Occipital lobe (tissue), 2 donors: Measurements from ENCODE around the gene DAD1. TPM values are rescaled to one million over a fixed set of nuclear protein-coding genes. Genes with fewer than 3 reads are reported as not detected.

Experiments
- DNase-seq: peaks from one replicate; lab custom pipeline; 2025; lab: John Stamatoyannopoulos, UW
- total RNA-seq: library from RNA; depleted of rRNA; stranded (reverse); fragments of >200 nt; gene quantifications from one replicate; pipeline ENCODE4 v1.2.3, GENCODE V29; 2014

The DAD1 gene
- total RNA-seq, 1 donor from 2014 or later: 72.5 TPM

DNA sequence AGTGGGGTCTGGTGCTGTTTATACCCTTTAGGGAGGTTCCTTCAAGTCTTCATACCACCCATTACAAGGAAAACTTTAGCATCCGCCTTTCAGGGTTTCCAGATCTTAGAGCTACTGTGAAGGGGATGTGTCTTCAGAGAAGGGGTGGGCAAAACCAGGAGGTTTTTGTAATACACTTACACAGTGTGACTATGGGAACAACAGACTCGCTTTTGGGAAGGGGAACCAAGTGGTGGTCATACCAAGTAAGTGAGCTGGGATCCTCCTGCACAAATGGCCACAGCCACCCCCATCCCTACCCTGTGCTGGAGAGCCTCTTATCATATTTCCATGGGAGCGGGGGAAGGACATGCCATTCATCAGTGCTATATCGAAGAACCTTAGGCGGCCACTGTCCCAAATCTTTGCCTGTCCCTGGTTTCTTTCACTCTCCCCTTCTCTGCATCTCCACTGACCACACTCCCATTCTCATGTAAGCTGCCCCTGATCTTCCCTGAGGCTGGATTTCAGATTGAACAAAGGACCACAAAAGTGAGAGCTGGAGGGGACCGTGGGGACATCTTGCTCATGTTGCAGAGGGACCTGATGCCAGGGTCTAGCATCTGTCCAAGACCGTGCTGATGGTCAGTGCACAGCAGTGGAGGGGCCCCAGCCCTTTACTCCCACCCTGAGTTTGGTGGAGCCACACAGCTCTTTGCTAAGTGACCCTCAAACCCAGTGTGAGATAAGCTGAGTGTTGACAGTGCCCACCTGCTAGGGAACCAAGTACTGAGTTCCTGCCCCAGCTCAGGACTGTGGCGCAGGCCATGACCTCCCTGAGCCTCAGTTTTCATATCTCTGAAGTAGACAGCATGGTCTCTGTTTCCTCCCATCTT, 51.4 kb downstream of the DAD1 start:
- no peak for DNase-seq

DNA sequence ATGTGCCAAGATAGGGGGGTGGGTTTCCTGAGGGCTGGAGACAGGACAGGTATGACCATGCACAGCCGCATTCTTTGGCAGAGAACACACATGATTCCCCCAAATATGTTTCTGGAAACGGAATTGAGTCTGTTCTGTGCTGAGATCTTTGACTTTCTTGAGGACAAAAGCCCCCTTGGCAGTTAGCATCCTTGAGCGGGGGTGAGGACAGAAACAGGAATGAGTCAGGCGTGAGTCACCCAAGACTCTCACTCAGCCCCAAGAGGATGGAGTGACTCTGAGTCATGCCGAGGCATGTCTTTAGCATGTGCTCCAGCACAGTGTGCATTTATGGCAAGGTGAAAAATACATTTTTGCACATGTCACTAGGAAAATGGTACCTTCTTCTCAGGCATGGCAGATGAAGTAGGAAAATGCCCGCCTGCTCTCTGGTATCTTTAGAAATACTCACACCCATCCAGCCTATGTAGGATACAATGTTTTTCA, 52.1 kb downstream of the DAD1 start:
- peak; percentile 60 for DNase-seq

DNA sequence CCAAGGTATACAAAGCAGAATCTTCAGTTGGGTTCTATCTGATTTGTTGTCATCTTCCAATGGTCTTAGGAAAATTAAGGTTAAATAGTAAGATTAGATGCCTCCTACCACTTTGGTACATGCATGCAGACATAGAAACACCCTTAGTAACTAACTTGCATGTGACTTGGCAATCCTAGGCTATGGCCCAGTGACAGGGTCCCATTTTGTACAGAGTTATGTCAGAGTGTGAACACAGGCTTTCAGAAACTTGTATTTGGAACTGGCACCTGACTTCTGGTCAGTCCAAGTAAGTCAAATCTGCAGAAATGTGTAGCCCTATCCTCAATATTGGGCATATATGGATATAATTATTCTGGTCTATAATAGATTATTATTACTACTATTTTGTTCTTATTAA, 53.1 kb downstream of the DAD1 start:
- no peak for DNase-seq

DNA sequence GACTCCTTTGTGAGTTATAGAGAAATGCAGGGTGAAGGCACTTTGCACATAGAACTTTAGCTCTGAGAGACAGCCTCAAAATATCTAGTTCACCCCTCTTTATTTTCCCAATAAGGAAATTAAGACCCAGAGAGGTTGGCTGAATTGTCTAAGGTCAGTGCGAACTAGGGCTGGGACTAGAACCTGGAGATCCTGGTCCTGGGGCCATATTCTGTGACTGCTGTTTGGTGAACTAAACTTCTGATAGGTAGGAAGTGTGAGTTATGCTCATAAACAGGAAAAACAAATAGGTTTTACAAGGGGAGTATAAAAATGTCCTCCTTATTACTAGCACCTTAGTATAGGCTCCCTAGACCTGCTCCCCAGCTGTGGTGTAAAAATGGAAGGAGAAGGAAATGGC, 53.9 kb downstream of the DAD1 start:
- DNase-seq: no peak

DNA sequence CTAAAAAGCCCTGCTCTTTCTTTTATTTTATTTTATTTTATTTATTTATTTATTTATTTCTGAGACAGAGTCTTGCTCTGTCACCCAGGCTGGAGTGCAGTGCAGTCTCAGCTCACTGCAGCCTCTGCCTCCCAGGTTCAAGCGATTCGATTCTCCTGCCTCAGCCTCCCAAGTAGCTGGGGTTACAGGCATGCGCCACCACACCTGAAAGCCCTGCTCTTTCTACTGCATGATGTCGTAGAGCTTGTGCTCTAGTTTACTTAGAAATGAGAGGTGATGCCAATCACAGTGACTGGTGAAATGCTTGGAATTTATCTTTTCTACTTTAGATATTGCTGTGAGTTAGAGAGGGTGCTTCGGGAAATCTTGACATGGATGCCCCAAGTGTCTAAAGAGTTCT, 54.5 kb downstream of the DAD1 start:
- DNase-seq: no peak

DNA sequence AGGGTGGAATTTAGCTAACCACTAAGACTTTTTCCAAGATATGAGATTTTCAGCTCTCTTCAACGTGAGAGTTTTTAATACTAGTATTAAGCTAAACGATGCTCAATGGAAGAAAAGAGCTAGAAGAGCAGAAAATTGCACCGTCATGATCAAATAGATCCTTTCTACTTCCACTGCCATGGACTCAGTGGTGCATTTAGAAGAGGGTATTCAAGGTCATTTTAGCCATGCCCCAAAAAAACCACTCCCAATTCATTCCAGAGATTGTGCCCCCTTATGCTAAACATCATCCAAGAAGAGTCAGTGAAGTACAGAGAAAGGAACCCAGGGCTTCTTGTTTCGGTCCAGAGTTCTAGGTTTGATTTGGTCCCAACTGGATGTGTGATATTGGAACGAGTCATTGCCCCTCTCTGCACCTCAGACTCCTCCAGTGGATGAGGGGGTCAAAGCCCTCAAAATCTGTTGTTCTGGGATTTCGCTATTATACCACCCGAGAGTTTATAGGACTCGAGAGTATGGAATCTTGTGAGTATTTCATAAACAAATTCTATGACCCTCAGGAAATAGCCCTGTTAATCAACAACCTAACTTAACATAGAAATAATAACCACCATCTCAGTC, 55.2 kb downstream of the DAD1 start:
- DNase-seq: no peak

DNA sequence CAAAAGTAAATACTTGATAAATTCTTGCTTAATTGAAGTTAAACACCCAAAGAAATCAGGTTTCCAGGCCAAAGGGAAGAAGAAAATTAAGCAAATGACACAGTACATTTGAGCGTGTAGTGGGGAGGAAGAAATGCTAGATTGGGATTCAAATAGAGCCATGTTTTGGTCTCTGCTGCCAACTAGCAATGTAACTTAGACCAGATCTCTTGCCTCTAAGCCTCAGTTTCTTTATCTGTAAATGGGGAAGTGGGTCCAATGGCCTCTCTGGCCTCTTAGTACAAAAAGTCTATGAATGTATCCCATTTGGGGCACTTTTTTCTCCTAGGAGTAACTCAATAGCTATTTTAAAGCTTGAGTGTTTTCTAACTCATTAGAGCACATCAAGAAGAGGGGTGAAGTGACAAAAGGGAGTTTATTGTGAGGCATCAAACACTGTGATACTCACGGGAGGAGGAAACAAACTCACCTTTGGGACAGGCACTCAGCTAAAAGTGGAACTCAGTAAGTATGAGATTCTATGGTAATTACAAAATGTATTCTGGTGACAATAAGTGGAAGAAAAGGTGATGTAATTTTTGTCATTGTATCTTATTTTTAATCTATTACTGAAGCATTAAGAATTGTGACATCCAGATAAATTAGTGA, 55.8 kb downstream of the DAD1 start:
- DNase-seq: no peak

DNA sequence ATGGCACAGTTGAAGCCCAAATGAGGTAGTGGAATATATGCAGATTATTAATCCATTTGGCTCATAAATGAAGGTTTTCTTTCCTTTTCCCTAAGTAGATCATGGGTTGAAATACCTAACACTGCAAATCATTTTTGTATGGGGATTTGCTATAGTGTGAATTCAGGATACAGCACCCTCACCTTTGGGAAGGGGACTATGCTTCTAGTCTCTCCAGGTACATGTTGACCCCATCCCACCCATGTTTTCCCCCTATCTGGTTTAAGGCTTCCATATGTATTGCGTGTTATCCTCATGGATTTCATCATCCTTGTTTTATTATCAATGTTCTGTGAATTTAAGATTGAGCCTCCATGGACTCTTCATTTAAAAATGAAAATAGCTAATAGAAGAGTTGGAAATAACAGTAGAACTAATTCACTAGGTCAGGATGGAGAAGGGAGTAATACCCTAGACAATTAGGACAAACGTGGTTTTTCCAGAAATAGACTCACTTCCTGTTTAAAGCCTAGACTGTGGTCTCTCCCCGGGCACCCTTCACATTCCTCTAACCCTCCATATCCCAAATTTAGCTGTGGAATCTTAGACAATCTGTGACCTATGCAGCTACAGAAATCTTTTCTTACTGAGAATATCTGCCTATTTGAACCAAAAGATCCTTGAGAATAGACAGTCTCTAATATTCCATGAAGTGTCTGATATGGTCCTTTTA, 56.5 kb downstream of the DAD1 start:
- no peak for DNase-seq

DNA sequence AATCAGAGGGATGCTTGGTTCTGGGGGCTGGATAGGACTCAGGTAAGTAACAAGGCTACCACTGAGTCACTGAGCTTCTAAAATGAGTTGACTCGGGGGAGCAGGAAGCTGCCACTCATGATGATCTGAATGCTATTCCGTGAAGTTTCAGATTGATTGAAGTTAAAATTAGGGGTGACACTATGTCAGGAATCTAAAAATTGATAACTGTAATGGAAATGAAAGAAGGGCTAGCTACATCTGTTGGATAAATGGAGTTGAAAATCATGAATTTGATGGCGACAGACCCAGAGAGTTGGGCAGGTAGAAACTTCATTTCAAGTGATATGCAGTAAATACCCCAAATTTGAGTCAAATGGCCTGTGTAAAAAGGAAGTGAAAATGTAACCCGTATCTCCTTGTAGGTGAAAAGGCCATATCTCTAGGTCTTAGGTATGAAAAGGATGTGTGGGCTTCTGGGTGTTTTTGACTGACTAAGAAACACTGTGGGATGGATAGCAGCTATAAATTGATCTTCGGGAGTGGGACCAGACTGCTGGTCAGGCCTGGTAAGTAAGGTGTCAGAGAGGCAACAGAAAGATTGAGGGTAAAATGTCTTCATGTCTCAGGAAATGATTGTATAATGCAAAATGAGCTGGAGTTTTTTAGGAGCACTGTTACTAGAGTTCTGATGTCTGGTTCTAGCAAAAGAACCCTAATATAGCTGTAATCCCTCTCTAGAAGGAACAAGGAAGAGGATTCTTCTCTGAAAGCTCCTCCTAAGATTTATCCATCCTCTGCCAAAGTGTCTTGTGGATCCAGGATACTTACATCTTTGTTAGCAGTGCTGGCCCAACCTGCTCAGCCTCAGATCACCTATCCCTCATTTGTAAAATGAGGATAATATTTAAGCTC, 57.3 kb downstream of the DAD1 start:
- no peak for DNase-seq

DNA sequence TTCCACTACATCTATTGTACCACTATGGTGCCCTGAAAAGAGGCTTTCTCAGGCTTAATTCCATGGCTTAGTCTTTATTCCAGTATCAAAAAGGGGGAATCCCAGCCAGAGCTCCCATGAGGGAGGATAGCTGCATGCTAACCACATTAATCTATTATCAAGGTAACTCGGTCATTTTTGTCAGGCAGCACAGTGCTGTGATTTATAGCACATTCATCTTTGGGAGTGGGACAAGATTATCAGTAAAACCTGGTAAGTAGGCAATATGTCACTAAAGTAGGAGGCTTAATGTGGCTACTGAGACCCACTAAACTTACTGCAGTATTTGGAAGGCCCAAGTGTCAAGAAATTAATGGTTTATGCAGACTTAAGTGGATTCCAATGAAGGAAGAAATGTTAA, 58.9 kb downstream of the DAD1 start:
- no peak for DNase-seq

DNA sequence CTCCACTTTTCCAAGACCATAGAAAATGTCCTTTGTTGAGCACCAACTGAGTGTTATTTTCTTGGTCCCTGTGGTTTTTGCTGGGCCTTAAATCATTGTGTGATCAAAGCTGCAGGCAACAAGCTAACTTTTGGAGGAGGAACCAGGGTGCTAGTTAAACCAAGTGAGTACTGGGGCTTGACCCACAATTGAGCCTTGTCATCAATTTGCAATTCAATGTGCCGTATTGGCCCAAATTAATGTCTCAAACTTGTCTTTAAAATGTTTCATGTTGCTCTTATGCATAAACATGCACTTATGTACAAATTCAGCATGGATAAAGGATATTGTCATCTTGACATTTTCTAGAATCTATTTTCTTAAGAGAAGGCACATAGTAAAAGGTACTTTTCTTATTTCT, 62.3 kb downstream of the DAD1 start:
- no peak for DNase-seq

DNA sequence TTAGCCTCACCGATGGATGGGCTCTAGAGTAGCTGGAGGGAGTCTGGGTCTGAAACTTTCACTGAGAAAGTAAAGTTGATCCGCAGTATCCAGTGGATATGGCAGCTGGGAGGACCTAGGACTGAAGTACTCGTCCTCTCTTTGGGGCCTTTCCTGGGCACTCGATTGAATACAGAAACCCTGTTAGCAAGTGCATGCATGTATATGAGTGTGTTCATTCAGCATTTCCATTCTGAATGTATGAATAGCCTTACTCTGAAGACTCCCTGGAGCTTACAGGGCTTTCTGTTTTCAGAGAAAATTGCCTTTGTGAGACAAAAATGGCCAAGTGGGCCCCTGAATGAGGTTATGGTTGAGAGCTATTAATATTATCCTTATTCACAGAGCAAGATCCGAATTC, 62.8 kb downstream of the DAD1 start:
- no peak for DNase-seq

DNA sequence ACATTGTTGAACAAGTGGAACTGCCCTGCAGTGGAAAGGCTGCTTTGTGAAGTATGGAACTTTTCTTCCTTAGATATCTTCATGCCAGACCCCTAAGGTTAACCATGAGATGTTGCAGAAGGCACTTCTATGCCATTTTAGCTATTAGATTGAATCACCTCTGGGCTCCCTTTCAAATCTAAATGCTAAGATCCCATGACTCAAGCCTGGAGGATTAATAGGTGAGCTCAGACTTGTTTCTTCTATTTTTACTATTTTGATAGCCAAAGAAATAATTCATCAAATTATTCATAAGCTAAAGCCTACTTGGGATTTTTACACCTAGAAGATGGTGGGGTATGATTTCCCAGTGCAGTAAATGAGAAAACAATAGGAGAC, 64.3 kb downstream of the DAD1 start:
- no peak for DNase-seq

DNA sequence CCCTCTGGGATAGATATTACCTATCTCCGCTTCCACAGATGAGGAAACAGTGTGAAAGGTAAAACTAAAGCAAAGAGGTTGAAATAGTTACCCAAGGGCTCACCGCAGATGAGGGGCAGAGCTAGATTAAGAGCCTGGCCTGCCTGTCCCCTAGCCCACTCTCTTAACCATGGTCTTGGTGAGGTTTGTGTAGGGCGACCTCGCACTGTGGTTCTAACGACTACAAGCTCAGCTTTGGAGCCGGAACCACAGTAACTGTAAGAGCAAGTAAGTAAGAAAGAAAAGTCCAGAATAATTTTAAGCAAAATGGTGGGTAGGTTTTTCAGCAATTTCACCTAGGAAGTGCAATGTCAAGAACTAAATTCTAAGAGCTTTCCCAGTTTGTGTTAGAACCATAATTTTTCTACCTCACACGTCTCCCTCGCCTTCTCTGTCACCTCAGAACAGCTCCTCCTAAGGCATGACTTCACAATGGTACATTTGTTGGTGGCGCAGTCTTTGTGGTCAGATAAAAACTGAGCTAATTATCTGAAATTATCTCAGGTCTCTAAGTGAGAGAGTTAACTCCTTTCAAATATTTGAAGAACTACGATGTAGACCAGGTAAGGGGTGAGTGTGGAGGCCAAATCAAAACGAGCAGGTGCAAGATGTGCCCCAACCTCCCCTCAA, 64.8 kb downstream of the DAD1 start:
- no peak for DNase-seq

DNA sequence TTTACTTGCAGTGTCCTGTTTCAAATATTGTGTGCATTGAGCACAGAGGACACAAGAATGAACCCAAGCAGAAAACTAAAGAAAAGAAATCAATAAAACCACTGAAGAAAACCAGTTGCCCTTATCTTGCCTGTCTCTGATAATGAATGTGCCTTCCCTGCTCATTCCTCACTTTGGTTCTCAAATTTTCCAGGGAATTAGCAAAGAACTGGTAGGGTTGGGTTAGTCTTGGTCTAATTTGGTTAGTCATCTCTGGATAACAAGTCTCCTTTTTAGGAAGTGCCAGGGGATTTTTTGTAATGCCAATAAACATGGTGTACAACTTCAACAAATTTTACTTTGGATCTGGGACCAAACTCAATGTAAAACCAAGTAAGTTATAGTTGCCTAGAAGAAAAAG, 65.7 kb downstream of the DAD1 start:
- no peak for DNase-seq

DNA sequence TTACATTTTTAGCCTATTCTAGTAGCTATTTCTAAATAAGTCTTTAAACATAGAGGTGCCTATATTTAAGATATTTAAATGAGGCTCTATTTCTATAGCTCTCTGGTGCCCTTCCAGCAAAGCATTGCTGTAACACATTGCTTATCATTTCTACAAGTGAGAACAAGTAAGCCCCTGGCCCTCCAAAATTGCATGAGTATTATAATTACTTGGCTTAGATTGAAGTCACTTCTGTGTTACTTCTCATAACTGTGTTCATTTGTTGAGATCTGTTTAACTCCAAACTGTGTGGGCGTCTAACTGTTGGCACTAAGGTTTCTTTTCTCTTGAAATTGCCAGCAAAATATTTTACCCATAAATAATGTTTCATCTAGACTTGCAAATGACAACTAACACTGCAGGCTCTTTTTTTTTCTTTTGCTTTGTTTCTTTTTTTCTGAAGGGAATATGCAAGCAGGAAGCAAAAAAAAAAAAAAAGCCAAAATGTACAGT, 66.5 kb downstream of the DAD1 start:
- no peak for DNase-seq

DNA sequence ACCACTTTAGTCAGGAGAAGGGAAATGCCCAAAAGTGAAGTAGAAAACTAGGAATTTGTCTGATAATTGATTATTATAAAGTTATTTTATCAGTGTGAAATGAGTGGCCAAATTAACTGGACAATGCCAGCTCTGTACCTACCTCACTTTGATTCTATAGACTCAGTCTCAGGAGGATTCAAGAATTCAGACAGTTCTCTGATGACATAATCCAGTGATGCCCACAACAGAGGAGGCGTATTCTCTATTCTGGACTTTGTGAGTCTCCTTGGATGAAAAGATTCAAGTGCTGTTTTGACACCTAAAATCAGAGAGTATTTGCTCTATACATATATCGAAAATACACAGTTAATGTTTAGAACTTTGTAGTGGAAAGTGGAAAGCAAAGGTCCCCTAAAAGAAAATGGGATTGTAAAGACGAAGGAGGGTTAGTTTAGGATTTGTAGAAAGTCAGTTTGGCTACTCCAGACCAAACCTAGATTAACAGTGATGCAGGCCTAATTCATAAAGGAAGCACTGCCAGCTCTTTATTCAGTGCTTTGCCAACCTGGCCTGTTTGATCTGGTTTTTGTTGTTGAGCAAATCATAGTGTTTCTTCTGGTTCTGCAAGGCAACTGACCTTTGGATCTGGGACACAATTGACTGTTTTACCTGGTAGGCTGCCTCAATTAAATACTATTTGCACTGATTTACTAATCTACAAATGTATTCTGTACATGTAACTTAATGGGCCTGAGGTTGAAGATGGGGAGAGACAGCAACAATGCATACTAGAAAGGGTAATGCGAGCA, 67.4 kb downstream of the DAD1 start:
- no peak for DNase-seq

DNA sequence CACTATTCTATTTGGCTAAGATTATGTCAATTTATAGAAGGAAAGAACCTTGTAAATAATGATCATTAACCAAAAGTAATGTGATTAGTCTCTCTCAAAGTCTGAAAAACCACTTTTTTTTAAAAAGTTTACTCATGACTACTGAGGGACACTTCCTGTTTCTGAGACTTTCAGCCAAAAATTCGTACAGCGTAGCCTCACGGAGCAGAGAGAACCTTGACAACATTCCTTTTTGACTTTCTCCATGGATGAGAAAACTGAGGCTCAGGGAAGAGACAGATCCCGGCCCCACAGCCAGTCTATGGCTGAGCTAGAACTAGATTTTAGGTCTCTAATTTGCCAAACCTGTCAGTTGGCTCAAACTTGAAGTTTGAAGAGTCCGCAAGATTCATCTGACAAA, 68.2 kb downstream of the DAD1 start:
- no peak for DNase-seq
